HG03025 (cell line): Measurements from ENCODE around the gene ZC3H18.
A peak's percentile ranks its signal among the peaks of the same experiment; 100 is the strongest.

Experiments
- ATAC-seq: cut with Tn5 transposase; IDR thresholded peaks from one replicate; pipeline ENCODE4 v1.9.1; 2021; ENCODE audit warnings: mild to moderate bottlenecking, moderate library complexity; ENCODE audit not compliant: unreplicated experiment, low FRiP score

The ZC3H18 gene

GRCh38 chr16:88650749-88651275, 80.6 kb downstream of the ZC3H18 start, which contains the start of gene CYBA:
CYBA (minus strand) TSS chr16:88651053; CDS start chr16:88651013, 40 bp downstream.
- peak; percentile 70 for ATAC-seq

- peak; percentile 60 for ATAC-seq
Observed at GRCh38 chr16:88651276-88651988, 81.2 kb downstream of the ZC3H18 start.

GRCh38 chr16:88651989-88652761, 82.0 kb downstream of the ZC3H18 start:
- ATAC-seq = no peak

- no peak for ATAC-seq
Observed at GRCh38 chr16:88652762-88653063, 82.5 kb downstream of the ZC3H18 start.

GRCh38 chr16:88653101-88653500, 82.9 kb downstream of the ZC3H18 start:
- ATAC-seq = no peak

GRCh38 chr16:88653596-88654362, 83.6 kb downstream of the ZC3H18 start:
- no peak for ATAC-seq

- no peak for ATAC-seq
Observed at GRCh38 chr16:88654363-88655052, 84.3 kb downstream of the ZC3H18 start.

- no peak for ATAC-seq
Observed at GRCh38 chr16:88655053-88655732, 85.0 kb downstream of the ZC3H18 start.

GRCh38 chr16:88655733-88656281, 85.6 kb downstream of the ZC3H18 start:
- no peak for ATAC-seq

GRCh38 chr16:88656291-88656980, 86.2 kb downstream of the ZC3H18 start:
- ATAC-seq = no peak

- ATAC-seq = no peak
Observed at GRCh38 chr16:88657371-88657770, 87.2 kb downstream of the ZC3H18 start.

GRCh38 chr16:88658714-88659113, 88.5 kb downstream of the ZC3H18 start:
- ATAC-seq = no peak

- no peak for ATAC-seq
Observed at GRCh38 chr16:88659160-88659559, 89.0 kb downstream of the ZC3H18 start.

GRCh38 chr16:88661468-88661867, 91.3 kb downstream of the ZC3H18 start:
- no peak for ATAC-seq

GRCh38 chr16:88662222-88662842, 92.1 kb downstream of the ZC3H18 start:
- ATAC-seq = peak; percentile 6

GRCh38 chr16:88662843-88663606, 92.8 kb downstream of the ZC3H18 start, which contains the start of gene MVD:
MVD (minus strand) TSS chr16:88663091; CDS start chr16:88663080, 11 bp downstream.
- peak; percentile 87 for ATAC-seq

- no peak for ATAC-seq
Observed at GRCh38 chr16:88665148-88665547, 94.9 kb downstream of the ZC3H18 start.

GRCh38 chr16:88665570-88665969, 95.4 kb downstream of the ZC3H18 start:
- no peak for ATAC-seq
